GM12878 (cell line): Measurements from ENCODE around the gene PKMYT1. TPM values are rescaled to one million over a fixed set of nuclear protein-coding genes. Genes with fewer than 3 reads are reported as not detected.

Experiments
- ATAC-seq: fragments of 200-7000 bp; cut with Tn5 transposase; 3 replicates; pipeline ENCODE4 v1.9.1; 2020; ENCODE audit warnings: mild to moderate bottlenecking, moderate library complexity
- BruUV-seq: library from RNA; stranded (reverse); fragments of 400-500 nt; replicated peaks from 2 replicates; lab custom pipeline; 2021; lab: Mats Ljungman, UMichigan
- CTCF ChIA-PET: fragments of 300-600 bp; sonication (Branson Sonifier 250); formaldehyde crosslinking; extraction: SDS; loops from one replicate; lab custom pipeline; 2021; ENCODE audit warnings: inconsistent platforms; lab: Yijun Ruan, JAX
- POLR2A ChIA-PET: fragments of 350-600 bp; formaldehyde crosslinking; extraction: SDS; loops from one replicate; lab custom pipeline; 2021; ENCODE audit warnings: inconsistent platforms; lab: Charles Lee
- RAD21 ChIA-PET: fragments of 300-600 bp; sonication (Branson Sonifier 250); formaldehyde crosslinking; loops from one replicate; lab custom pipeline; 2023; ENCODE audit warnings: antibody characterized with exemption; ENCODE audit not compliant: unreplicated experiment; lab: Charles Lee
- SMC1A ChIA-PET: fragments of 300-600 bp; sonication (Branson Sonifier 250); formaldehyde crosslinking; loops from one replicate; lab custom pipeline; 2023; ENCODE audit not compliant: unreplicated experiment, uncharacterized antibody; lab: Charles Lee
- DNase-seq: peaks from one replicate; pipeline ENCODE4 v3.0.0-alpha.2; 2011; ENCODE audit warnings: low read depth, low spot score
- FAIRE-seq: peaks from 3 replicates; lab custom pipeline; 2011; peaks lifted over from hg19 to GRCh38; lab: Jason Lieb, UNC
- H2AFZ ChIP-seq: 2 replicates; pipeline ENCODE4 v1.6.0; 2011; ENCODE audit warnings: low read depth, low read length, control low read depth; ENCODE audit not compliant: control insufficient read depth
- H3K27ac ChIP-seq: 2 replicates; pipeline ENCODE4 v1.5.1; 2011; ENCODE audit warnings: control low read depth; ENCODE audit not compliant: control insufficient read depth, insufficient read depth
- H3K27me3 ChIP-seq, 2 experiments: replicated peaks in 1 of 2; 2 replicates each; pipeline versions ENCODE4 v1.6.0 to v1.6.1; 2011; ENCODE audit warnings: low read length in 1 of 2; ENCODE audit not compliant: control insufficient read depth in 2 of 2, insufficient read depth in 2 of 2
- H3K36me3 ChIP-seq, 2 experiments: 2 replicates each; pipeline ENCODE4 v1.5.1; 2011; ENCODE audit warnings: low read length in 1 of 2; ENCODE audit not compliant: control insufficient read depth in 2 of 2, insufficient read depth in 2 of 2
- H3K4me1 ChIP-seq: 2 replicates; pipeline ENCODE4 v1.6.1; 2011; ENCODE audit warnings: mild to moderate bottlenecking, low read length, moderate library complexity, mixed read lengths; ENCODE audit not compliant: control insufficient read depth, insufficient read depth
- H3K4me2 ChIP-seq: 2 replicates; pipeline ENCODE4 v1.6.0; 2011; ENCODE audit warnings: control low read depth; ENCODE audit not compliant: control insufficient read depth, insufficient read depth
- H3K4me3 ChIP-seq: fragments of 200-600 bp; sonication (generic); 2 replicates; pipeline ENCODE4 v1.5.1; 2016
- H3K79me2 ChIP-seq: 2 replicates; pipeline ENCODE4 v1.6.0; 2011; ENCODE audit warnings: low read length; ENCODE audit not compliant: control insufficient read depth, insufficient read depth
- H3K9ac ChIP-seq: 2 replicates; pipeline ENCODE4 v1.8.0; 2011; ENCODE audit warnings: low read length, control low read depth, mixed read lengths; ENCODE audit not compliant: control insufficient read depth, insufficient read depth
- H3K9me3 ChIP-seq: replicated peaks from 3 replicates; pipeline ENCODE4 v1.5.1; 2011; ENCODE audit warnings: mild to moderate bottlenecking, low read length; ENCODE audit not compliant: control insufficient read depth, insufficient read depth
- H4K20me1 ChIP-seq: 2 replicates; pipeline ENCODE4 v1.6.0; 2011; ENCODE audit not compliant: control insufficient read depth, insufficient read depth
- BMI1 ChIP-seq: fragments of 450-650 bp; IDR thresholded peaks from 2 replicates; pipeline ENCODE4 v1.6.1; 2016; ENCODE audit warnings: mild to moderate bottlenecking, moderate library complexity, borderline replicate concordance
- CREB1 ChIP-seq: IDR thresholded peaks from 2 replicates; pipeline ENCODE4 v1.6.1; 2012; ENCODE audit warnings: low read depth, mild to moderate bottlenecking, inconsistent platforms
- EZH2 ChIP-seq: IDR thresholded peaks from 2 replicates; pipeline ENCODE4 v1.6.1; 2012; ENCODE audit warnings: low read depth, mild to moderate bottlenecking, control low read depth, inconsistent platforms, low read length, borderline replicate concordance; ENCODE audit not compliant: control insufficient read depth
- IKZF2 ChIP-seq, 2 experiments: fragments of 450-650 bp; IDR thresholded peaks; 2 replicates each; pipeline ENCODE4 v1.6.1; 2017; ENCODE audit warnings: mild to moderate bottlenecking in 2 of 2, moderate library complexity in 2 of 2
- NFIC ChIP-seq: IDR thresholded peaks from 2 replicates; pipeline ENCODE4 v1.6.1; 2012; ENCODE audit warnings: low read depth, mild to moderate bottlenecking, inconsistent platforms, low read length, moderate library complexity
- WGBS: methylation state at CpG from one replicate; pipeline ENCODE4 v1.1.6; 2016; ENCODE audit warnings: low lambda C conversion rate; ENCODE audit not compliant: insufficient replicate concordance, insufficient coverage; ENCODE audit errors: missing lambda C conversion rate; 5-methylcytosine and 5-hydroxymethylcytosine counted together
- in situ Hi-C: fragments of 300-500 bp; cut with MboI; formaldehyde crosslinking; loops from 9 replicates; pipeline ENCODE4 v1.14.3; 2018; ENCODE audit warnings: mixed read lengths
- intact Hi-C: fragments of 100-400 bp; cut with micrococcal nuclease; formaldehyde crosslinking; loops from one replicate; pipeline ENCODE4 v1.14.2; 2022; ENCODE audit not compliant: unreplicated experiment
- polyA plus RNA-seq, 11 experiments: library from polyadenylated mRNA; depleted of rRNA in 4 of 11; unstranded in 6 of 11; stranded (reverse) in 5 of 11; fragments of >200 nt; fragmentation: Nextera tagmentation in 4 of 11; fragmentation: Illumina TruSeq in 1 of 11; extraction: Ambion mirVana in 4 of 11; extraction: Trizol in 1 of 11; gene quantifications; 1 replicate in 1 of 11; 2 replicates in 10 of 11; pipeline versions ENCODE4 v1.2.1 to v1.2.3, GENCODE V29; 2011 to 2016; ENCODE audit warnings: inconsistent platforms in 2 of 11, missing spikeins in 2 of 11, low read depth in 1 of 11
- total RNA-seq, 4 experiments: library from RNA; depleted of rRNA in 3 of 4; stranded (reverse); fragments of >200 nt in 3 of 4; fragmentation: Illumina TruSeq in 1 of 4; extraction: Trizol in 1 of 4; gene quantifications; 2 replicates each; pipeline versions ENCODE4 v1.2.1 to v1.2.3, GENCODE V29; 2013 to 2021
- TF ChIP-seq, protein P1 (sequence below): fragments of 450-650 bp; formaldehyde crosslinking; IDR thresholded peaks from 2 replicates; pipeline ENCODE4 v1.5.0; 2022; ENCODE audit warnings: mild to moderate bottlenecking, missing genetic modification characterization

Gene PKMYT1
- total and polyA plus RNA-seq, 10 of the 15 experiments (the other 5 are each of a cell fraction or from before 2014, with no cell fraction given), result 4.6 to 101 (median 29.9) TPM

DNA sequence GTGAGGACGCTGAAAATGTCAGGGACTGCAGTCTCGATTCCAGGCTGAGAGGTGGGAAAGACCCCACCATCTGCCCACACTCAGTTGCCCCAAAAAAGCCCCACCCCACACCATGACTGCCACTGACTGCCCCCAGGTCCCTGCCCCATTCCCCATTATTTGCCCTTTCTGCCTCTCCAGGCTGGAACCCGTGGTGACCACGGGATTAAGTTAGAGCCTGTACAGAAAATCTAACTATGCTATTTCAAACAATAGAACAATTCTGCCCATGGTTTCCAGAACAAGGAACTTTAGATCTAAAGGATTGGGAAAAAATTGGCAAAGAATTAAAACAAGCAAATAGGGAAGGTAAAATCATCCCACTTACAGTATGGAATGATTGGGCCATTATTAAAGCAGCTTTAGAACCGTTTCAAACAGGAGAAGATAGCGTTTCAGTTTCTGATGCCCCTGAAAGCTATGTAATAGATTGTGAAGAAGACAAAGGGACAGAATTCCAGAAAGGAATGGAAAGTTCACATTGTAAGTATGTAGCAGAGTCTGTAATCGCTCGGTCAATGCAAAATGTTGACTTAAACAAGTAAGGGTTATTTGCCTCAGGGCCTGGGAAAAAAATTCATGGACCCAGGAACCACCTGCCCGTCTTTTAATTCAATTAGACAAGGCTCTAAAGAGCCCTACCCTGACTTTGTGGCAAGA lies 54.1 kb downstream of the PKMYT1 start:
- intact Hi-C loops, result loop anchor here (5.0 kb wide), 1 partner anchor 56 kb away; the partner anchor contains the start of gene PKMYT1
- H3K27ac ChIP-seq, result no peak overlapping the region
- 82% methylated on average over 9 of the region's 9 CpGs for WGBS

More for the DNA sequence above, 54.1 kb downstream of the PKMYT1 start:
- Histone ChIP-seq H3K36me3 (peaks cover 0 to 10% of the 10 kb centered on the region in 2 experiments; a peak in 2 of 4 replicates), H2AFZ (no peak overlapping the region)
- in situ Hi-C loops, result no loop called here
- TF ChIP-seq CREB1 (no peak), NFIC (no peak), EZH2 (no peak), BMI1 (no peak), IKZF2 (IDR thresholded peaks at IDR 0.05) (no peak)
- TF ChIP-seq, protein P1, sequence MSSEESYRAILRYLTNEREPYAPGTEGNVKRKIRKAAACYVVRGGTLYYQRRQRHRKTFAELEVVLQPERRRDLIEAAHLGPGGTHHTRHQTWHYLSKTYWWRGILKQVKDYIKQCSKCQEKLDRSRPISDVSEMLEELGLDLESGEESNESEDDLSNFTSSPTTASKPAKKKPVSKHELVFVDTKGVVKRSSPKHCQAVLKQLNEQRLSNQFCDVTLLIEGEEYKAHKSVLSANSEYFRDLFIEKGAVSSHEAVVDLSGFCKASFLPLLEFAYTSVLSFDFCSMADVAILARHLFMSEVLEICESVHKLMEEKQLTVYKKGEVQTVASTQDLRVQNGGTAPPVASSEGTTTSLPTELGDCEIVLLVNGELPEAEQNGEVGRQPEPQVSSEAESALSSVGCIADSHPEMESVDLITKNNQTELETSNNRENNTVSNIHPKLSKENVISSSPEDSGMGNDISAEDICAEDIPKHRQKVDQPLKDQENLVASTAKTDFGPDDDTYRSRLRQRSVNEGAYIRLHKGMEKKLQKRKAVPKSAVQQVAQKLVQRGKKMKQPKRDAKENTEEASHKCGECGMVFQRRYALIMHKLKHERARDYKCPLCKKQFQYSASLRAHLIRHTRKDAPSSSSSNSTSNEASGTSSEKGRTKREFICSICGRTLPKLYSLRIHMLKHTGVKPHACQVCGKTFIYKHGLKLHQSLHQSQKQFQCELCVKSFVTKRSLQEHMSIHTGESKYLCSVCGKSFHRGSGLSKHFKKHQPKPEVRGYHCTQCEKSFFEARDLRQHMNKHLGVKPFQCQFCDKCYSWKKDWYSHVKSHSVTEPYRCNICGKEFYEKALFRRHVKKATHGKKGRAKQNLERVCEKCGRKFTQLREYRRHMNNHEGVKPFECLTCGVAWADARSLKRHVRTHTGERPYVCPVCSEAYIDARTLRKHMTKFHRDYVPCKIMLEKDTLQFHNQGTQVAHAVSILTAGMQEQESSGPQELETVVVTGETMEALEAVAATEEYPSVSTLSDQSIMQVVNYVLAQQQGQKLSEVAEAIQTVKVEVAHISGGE (CRISPR knock-in tag), result no peak
- TF ChIP-seq, all 136 proteins: peak for 0
- ChIA-PET RAD21 (interaction anchor here (0.7 to 1.5 kb wide), 6 partner anchors 16 to 58 kb away, joined by 3 to 4 read pairs (median 3); no protein-coding TSS in a partner anchor), SMC1A (interaction anchor here (1.2 to 1.8 kb wide), 3 partner anchors 13 to 54 kb away, joined by 4 to 9 read pairs (median 4); partner anchors contain the start of gene PKMYT1), POLR2A (interaction anchor here (1.2 kb wide), 1 partner anchor 15 kb away, joined by 7 read pairs; the partner anchor contains the start of gene FLYWCH1), CTCF (interaction anchor here (0.9 to 2.2 kb wide), 22 partner anchors 9 to 87 kb away, joined by 3 to 27 read pairs (median 10); partner anchors contain the start of genes FLYWCH1, FLYWCH2 and KREMEN2)
- Histone ChIP-seq H3K9ac (no peak overlapping the region), H3K79me2 (no peaks in the 10 kb centered on the region), H3K4me2 (no peak overlapping the region), H3K4me3 (no peak overlapping the region), H3K27me3 (no peaks in the 10 kb centered on the region), H3K4me1 (no peaks in the 10 kb centered on the region), H3K9me3 (no peaks in the 10 kb centered on the region), H4K20me1 (no peaks in the 10 kb centered on the region)
- ATAC-seq, result no peak
- no TSS peak for BruUV-seq
- FAIRE-seq, result no peak
- DNase-seq, result no peak
